ENCODE results near the gene CCDC120.

Gene CCDC120

DNA sequence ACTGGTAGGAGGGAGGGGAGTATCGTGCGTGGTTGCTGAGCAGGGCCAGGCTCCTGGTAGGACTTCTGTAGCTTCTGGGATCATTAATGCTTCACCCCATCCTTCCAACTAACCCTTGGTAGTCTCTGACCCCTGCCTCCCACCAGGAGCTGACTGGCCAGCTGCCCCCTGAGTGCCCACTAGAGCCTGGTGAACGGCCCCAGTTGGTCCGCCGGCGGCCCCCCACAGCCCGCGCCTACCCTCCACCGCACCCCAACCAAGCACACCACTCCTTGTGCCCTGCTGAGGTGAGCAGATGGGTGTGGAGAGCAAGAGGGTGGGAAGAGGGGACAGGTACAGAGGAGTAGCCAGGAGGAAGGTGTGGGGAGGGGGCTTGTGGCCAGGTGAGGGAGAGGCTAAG, 4.9 kb downstream of the CCDC120 start:
- DNase-seq: no peak

DNA sequence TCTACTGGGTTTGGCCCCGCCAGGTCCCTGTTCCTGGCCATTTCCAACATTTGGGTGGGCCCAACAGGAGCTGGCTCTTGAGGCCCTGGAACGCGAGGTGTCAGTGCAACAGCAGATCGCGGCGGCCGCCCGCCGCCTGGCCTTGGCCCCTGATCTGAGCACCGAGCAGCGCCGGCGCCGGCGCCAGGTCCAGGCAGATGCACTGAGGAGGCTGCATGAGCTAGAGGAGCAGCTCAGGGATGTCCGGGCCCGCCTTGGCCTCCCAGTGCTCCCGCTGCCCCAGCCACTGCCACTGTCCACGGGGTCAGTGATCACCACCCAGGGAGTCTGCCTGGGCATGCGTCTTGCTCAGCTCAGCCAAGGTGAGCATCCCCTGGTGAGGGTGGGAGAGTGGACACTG, 5.5 kb downstream of the CCDC120 start:
- DNase-seq: no peak

GRCh38 chrX:49064735-49065134, 5.9 kb downstream of the CCDC120 start:
- DNase-seq: no peak

GRCh38 chrX:49066278-49066677, 7.5 kb downstream of the CCDC120 start:
- no peak for DNase-seq

GRCh38 chrX:49066690-49067089, 7.9 kb downstream of the CCDC120 start:
- no peak for DNase-seq

DNA sequence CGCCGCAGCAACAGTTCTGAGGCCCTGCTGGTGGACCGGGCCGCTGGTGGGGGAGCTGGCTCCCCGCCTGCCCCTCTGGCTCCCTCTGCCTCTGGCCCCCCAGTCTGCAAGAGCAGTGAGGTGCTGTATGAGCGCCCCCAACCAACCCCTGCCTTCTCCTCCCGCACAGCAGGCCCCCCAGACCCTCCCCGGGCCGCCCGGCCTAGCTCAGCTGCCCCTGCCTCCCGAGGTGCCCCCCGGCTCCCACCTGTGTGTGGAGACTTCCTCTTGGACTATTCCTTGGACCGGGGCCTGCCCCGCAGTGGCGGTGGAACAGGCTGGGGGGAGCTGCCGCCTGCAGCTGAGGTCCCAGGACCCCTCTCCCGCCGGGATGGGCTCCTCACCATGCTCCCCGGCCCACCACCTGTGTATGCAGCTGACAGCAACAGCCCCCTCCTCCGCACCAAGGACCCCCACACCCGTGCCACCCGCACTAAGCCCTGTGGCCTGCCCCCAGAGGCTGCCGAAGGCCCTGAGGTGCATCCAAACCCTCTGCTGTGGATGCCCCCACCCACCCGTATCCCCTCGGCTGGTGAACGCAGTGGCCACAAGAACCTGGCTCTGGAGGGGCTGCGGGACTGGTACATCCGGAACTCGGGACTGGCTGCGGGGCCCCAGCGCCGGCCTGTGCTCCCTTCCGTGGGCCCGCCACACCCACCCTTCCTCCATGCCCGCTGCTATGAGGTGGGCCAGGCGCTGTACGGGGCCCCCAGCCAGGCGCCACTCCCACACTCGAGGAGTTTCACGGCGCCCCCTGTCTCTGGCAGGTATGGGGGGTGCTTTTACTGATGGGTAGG, 8.7 kb downstream of the CCDC120 start:
- DNase-seq: no peak

- DNase-seq: no peak
These were observed 10.2 kb downstream of the CCDC120 start for GRCh38 chrX:49069038-49069437.

DNA sequence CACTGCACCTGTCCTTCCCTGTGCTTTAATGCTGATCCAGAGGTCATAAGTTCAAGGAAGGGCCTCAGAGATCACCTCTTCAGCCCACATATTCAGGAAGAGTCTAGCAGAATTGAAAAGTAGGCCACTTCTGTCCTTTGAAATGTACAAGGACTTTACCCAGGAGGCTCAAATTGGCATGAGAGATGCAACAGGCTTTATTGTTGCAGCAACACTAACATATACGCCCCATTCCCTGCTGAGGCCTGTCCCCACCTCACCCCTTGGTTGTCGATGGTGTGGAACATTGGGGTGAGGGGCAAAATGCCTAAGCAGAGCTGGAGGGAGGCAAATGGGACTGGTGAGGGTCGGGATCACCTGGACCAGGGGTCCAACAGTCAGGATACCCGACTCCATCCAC, 12.2 kb downstream of the CCDC120 start:
- DNase-seq: no peak

DNA sequence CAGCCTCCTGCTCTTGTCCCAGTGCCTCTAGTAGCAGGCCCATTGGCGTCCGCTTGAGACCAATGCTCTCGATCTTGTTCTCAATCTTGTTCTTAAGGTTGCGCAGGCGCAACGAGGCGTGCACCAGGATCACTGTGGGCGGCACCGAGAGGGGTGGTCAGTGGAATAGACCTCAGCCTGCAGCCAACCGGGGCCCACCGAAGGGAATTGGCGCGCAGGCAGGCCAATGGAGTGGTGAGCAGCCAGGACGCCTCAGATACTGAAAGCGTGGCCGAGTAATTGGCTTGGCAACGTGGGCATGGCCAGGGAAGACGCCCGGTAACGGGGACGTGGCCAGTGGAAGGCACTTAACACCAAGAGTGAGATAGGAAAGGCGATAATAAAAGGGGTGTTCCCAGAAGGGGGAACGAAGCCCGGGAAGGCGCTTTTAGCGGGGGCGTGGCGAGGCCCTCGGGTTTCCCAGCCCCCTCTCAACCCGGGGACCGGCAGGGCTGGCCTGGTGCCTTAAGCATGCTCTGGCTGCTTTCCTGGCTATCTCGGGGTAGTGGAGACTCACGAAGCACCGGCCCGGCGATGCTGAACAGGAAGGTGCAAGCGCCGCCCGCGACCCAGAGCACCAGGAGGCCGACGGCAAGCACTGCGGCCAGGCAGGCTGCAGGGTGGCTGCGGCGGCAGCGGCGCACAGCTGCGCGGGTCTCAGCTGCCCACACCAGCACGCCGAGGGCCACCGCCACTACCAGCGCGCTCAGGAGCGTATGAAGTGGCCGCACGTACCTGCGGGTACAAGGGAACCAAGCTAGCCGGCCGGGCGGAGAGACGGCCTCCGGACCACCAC, 13.3 kb downstream of the CCDC120 start:
- DNase-seq: no peak

GRCh38 chrX:49072712-49073095, 13.9 kb downstream of the CCDC120 start:
- no peak for DNase-seq

DNA sequence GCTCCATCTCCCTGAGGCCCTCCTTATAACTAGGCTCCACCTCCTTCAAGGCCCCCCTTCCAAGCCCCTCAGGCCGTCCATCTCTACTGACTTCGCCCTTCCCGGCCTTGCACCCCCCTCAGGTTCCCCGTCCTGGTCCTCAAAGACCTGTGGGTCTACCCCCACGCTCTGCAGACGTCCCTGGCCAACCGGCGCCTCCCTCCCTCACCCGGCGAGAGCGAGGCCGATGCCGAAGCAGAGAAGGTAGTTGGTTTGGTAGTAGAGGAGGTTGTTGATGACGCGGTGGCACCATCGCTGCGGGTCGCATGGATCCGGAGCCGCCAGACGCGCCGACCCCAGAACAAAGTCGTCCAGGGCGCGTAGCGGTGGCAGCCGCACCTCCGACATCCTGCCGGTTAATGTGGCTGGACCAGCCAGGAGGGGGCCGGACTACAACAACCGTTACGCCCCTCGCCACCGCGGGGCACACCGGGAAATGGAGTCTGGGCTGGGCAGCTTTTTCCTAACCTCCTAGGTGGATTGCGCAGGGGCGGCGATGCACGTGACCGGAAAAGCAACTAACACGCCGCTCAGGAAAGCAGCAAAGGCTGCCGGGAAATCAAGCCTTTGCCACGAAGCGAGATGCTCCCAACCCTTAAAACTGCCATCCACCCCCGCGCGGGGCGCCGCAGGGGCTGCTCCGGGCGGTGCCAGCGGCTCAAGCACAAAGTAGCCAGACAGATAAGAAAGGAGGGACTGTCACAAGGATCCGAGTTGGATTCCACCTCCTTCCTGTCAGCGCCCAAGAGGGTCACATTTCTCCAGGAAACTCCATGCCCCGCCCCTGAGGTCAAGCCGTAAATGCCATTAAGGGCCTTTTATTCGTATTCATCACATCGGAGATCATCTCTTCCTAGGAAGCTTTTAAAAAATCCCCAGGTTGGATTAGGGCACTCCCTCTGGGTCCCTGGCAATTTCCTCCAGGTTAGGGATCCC, 15.1 kb downstream of the CCDC120 start, which contains the start of gene PRAF2:
Gene PRAF2, minus strand, starts transcription at position 402 of the 975 bp plus-strand sequence. Its CDS starts 15 bp downstream, at position 387.
- DNase-seq: peak; percentile 91

- DNase-seq: no peak
These were observed 16.5 kb downstream of the CCDC120 start for GRCh38 chrX:49075347-49075746.

GRCh38 chrX:49077941-49078340, 19.1 kb downstream of the CCDC120 start:
- DNase-seq: no peak

GRCh38 chrX:49079489-49080428, 21.0 kb downstream of the CCDC120 start, which contains the start of gene WDR45:
Gene WDR45, minus strand, starts transcription at chrX:49079887. Its CDS starts 1,792 bp downstream, at chrX:49078095.
- peak; percentile 70 for DNase-seq

- DNase-seq: no peak
These were observed 23.6 kb downstream of the CCDC120 start for GRCh38 chrX:49082271-49082871.

DNA sequence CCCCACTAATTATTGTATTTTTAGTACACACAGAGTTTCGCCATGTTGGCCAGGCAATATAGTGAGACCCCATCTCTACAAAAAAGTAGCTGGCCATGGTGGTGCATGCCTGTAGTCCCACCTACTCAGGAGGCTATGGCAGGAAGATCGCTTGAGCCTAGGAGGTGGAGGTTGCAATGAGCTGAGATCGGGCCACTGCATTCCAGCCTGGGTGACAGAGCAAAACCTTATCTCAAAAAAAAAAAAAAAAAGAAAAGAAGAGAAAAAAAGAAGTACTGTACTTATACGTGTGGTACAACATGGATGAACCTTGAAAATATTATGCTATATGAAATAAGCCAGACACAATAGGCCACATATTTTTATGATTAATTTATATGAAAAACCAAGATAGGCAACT, 30.8 kb downstream of the CCDC120 start:
- DNase-seq: no peak

GRCh38 chrX:49096419-49096818, 37.6 kb downstream of the CCDC120 start:
- DNase-seq: no peak

GRCh38 chrX:49100704-49101628, 42.2 kb downstream of the CCDC120 start:
- DNase-seq: peak; percentile 88

GRCh38 chrX:49101629-49101984, 42.8 kb downstream of the CCDC120 start:
- DNase-seq: no peak

DNA sequence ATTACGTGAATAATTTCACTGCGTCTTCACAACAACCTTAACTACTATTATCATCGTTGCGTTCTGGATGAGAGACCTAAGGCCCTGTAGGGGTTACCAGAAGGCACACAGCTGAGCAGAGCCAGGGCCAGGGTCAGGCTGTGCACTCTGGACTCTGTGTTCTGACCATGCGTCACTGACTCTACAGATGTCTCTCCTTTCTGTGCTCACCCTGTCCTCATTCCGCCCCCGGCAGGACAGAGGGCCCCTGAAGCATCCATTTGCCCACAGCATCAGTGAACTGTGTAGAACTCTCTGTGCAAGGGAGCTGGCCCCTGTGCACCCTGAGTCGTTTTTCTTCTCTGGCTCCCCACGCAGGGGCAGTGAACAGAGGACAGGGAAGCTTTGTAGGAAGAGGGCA, 43.4 kb downstream of the CCDC120 start:
- no peak for DNase-seq
